ENCODE data around the gene CYP2C18. TPM values are rescaled to one million over a fixed set of nuclear protein-coding genes. Genes with fewer than 3 reads are reported as not detected.
"Not testable (repeated sequence)": the region's sequence is repeated elsewhere in the genome, so short reads cannot be mapped to it uniquely, and the experiment has no call there.

The CYP2C18 gene
- total RNA-seq, 1 donor from 2014 or later, result not detected

DNA sequence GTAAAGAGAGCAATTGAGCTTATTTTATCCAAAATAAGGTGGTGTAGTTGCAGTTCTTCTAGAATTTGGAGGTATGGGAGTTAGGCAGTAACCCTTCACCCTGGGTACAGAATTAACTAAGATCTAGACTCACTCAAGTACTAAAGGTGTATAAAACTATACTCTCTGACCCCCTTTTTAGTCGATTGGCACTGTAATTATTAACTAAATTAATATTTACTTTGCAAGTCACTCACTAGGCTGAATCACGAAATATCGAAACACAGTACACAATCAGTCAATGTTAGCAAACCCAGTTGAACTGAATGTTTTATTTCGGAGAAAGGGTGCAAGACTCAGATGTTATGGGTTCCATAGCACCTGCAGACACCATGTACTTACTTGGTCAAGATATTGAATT lies 64.3 kb downstream of the CYP2C18 start:
- DNase-seq, result no peak

DNA sequence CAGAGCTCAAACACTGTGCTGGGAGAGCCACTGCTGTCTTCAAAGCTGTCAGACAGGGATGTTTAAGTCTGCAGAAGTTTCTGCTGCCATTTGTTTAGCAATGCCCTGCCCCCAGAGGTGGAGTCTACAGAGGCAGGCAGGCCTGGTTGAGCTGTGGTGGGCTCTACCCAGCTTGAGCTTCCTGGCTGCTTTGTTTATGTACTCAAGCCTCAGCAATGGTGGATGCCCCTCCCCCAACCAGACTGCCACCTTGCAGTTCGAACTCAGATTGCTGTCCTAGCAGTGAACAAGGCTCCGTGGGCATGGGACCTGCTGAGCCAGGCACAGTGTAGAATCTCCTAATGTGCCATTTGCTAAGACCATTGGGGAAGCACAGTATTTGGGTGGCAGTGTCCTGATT lies 74.4 kb downstream of the CYP2C18 start:
- no peak for DNase-seq

DNA sequence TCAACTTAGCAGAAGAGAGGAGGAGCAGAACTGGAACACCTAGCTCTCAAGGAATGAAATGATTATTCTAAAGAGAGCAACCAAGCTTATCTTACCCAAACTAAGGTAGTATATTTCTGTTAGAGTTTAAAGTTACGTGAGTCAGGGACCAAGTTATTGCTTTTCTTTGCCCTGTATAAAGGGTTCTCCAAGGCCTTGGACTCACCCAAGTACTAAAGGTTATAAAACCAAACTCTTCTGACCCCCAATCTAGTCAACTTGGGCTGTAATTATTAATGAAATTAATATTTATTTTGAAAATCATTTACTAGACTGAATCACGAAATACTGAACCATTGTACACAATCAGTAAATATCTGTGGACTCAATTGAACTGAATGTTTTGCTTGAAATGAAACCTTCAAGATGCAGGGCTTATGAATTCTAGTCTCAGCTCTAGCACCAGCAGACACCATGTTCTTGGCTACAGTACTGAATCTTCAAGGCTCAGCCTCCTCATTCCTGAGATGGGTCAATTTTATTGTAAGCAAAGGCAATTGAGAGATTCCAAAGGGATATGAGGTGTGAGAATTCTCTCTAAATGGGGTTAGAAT lies 77.2 kb downstream of the CYP2C18 start:
- no peak for DNase-seq

DNA sequence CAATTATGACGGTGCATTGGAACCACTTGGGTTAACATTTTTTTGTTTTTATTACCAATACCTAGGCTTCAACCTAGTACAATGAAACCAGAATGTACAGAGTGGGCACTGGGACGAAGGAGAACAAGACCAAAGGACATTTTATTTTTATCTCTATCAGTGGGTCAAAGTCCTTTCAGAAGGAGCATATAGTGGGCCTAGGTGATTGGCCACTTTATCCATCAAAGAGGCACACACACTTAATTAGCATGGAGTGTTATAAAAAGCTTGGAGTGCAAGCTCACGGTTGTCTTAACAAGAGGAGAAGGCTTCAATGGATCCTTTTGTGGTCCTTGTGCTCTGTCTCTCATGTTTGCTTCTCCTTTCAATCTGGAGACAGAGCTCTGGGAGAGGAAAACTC lies 78.9 kb downstream of the CYP2C18 start, which contains the start of gene CYP2C19:
TSS of gene CYP2C19 (plus strand) at position 289 of the 400 bp plus-strand sequence. CDS start at position 314, 25 bp downstream.
- no peak for DNase-seq

DNA sequence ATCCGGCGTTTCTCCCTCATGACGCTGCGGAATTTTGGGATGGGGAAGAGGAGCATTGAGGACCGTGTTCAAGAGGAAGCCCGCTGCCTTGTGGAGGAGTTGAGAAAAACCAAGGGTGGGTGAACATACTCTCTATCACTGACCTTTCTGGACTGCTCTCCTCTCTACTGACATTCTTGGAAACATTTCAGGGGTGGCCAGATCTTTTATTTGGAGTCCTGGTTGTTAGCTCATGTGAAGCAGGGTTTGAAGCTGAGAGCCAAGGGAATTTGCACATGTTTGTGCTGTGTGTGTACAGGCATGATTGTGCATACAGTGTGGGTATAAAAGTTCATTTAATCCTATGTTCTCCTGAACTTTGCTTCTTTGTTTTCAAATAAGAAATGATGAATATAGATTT lies 91.9 kb downstream of the CYP2C18 start:
- DNase-seq, result not testable (repeated sequence)

DNA sequence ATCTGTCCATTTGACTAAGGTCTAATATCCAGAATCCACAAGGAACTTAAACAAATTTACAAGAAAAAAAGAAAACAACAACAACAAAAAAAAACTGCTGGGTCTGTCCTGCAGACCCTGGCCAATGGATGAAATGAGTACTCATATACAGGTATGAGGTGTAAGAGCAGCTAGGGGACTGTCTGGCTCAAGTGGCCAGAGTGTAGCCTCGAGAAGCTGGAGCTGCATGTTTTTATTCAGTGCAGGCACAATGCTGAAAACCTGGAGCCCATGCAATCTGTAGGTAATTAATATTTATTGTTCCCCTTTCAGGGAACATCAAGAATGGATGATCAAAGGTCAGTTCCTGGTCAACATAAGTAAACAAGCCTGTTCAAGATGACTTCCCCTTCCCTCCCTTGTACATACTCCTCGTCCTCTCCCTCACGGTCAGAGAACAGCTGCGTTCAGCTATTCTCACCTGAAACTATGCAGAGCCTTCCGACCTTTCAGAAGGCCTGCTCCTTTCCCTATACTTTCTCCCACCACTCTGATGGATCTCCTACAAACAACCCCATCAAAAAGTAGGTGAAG lies 94.4 kb downstream of the CYP2C18 start:
- DNase-seq, result no peak

DNA sequence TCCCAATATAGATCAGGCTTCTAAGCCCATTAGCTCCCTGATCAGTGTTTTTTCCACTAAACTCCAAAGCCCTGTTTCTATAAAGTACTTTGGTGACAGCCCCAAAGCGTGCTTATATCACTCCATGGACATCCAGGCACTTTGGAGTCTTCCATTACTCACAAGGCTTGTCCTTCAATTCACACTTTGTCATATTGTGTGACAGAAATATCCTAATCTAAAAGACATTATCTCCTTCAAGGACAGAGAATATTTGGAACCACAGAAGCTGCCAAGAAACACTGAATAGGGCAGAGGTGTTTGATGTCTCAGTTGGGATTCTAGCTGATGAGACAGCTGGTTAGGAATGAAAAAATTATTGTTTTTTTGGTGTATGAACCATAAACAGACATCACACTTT lies 97.3 kb downstream of the CYP2C18 start:
- no peak for DNase-seq

DNA sequence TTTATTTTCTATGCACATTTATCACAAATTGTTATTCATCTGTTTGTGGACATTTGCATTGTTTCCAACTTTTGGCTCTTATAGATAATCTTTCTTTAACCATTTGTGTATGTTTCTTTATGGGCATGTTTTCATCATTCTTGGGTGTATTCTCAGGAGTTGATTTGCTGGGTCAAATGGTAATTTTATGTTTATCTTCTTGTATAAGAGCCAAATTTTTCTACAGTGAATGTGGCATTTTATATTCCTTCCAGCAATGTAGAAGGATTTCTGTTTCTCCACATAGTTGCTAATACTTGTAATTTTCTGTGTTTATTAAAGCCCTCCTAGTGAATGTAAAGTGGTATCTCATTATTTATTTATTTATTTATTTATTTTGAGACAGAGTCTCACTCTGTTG lies 100.7 kb downstream of the CYP2C18 start:
- DNase-seq, result no peak

DNA sequence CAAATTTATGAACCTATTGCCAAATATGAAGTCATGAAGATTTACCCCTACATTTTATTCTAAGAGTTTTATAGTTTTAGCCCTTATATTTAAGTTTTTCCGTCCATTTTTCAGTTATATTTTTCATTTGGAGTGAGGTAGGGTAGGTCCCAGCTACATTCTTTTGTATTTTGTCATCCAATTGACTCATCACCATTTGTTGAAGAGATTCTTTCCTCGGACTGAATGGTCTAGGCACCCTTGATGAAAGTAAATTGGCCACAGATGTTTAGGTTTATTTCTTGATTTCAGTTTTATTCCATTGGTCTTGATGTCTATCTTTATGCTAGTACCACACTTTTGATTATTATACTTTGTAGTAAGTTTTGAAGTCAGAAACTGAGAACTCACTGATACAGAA lies 101.7 kb downstream of the CYP2C18 start:
- DNase-seq, result no peak

Other genes with a start within 250 kb of the CYP2C18 start
- gene HELLS, start 137.9 kb upstream of the CYP2C18 start, total RNA-seq, result 18.9 TPM
- 0.16 TPM for gene CYP2C19, start 79.0 kb downstream of the CYP2C18 start, total RNA-seq